AG09319 (cell line): Measurements from ENCODE around the gene KRTAP4-5.
A peak's percentile ranks its signal among the peaks of the same experiment; 100 is the strongest.

Experiments used
- DNase-seq: peaks from one replicate; pipeline ENCODE4 v3.0.0-alpha.2; 2010; ENCODE audit warnings: low read depth; ENCODE audit errors: extremely low read depth
- CTCF ChIP-seq: IDR thresholded peaks from 2 replicates; pipeline ENCODE4 v1.5.1; 2011; ENCODE audit warnings: low read depth, mild to moderate bottlenecking, inconsistent platforms, low read length, moderate library complexity

KRTAP4-5 gene

GRCh38 chr17:41178843-41179616, 29.4 kb upstream of the KRTAP4-5 start:
- DNase-seq: no peak

GRCh38 chr17:41178341-41178740, 28.7 kb upstream of the KRTAP4-5 start:
- no peak for TF ChIP-seq CTCF
- no peak for DNase-seq

More at GRCh38 chr17:41178843-41179616, 29.4 kb upstream of the KRTAP4-5 start:
- TF ChIP-seq CTCF: no peak

DNA sequence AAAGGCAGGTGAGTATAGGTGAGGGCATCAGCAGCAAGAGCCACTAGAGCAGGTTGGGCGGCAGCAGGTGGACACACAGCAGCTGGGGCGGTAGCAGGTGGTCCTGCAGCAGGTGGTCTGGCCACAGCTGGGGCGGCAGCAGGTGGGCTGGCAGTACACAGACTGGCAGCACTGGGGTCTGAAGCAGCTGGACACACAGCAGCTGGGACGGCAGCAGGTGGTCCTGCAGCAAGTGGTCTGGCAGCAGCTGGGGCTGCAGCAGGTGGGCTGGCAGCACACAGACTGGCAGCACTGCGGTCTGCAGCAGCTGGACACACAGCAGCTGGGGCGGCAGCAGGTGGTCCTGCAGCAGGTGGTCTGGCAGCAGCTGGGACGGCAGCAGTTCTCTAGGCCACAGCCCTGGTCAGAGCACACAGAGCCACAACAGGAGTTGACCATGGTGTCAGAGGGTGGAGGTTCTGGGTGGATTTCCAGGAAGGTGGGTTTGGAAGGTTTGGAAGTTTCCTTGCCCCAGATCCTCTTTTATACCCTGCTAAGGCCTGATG, 28.2 kb upstream of the KRTAP4-5 start, which contains the start of gene KRTAP4-2:
Gene KRTAP4-2, minus strand, starts transcription at position 495 of the 545 bp plus-strand sequence. Its CDS starts 57 bp downstream, at position 438.
- no peak for DNase-seq
- TF ChIP-seq CTCF: no peak

GRCh38 chr17:41176744-41177387, 27.2 kb upstream of the KRTAP4-5 start:
- no peak for TF ChIP-seq CTCF
- no peak for DNase-seq

DNA sequence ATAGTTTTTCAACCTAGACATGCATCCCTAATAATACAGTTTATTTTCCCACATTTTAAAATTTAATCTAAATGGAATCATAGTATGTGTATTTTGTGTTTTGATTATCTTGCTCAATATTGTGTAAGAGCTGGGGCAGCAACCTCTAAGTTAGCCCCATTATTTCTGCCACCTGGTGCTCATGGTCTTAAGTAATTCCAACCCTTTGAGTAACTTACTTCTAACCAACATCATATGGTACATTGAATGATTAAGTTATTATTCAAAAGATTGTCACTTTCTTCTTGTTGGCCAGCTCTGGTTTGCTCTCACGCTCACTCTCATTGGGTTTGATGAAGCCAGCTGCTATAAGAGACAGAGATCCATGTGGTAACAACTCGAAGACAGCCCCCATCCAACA, 22.3 kb upstream of the KRTAP4-5 start:
- peak; percentile 24 for DNase-seq
- no peak for TF ChIP-seq CTCF

DNA sequence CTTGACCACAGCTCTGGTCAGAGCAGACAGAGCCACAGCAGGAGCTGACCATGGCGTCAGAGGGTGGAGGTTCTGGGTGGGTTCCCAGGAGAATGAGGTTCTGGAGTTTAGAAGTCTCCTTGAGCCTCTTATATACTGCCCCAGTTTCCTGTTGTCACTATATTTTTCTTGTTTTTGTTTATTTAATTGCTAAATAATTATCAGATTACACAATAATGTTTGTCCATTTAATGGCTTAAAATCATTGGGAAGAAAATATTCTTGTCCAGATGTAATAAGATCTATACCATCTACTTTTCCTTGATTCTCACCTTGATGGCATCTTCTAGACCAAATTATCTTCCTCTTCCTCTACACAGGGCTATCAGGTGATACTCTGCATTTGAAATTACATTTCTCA, 18.5 kb upstream of the KRTAP4-5 start, which contains the start of gene KRTAP4-3:
Gene KRTAP4-3, minus strand, starts transcription at position 101 of the 400 bp plus-strand sequence. Its CDS starts 49 bp downstream, at position 52.
- TF ChIP-seq CTCF: no peak
- DNase-seq: no peak

- DNase-seq: no peak
Observed at GRCh38 chr17:41167561-41167960, 17.9 kb upstream of the KRTAP4-5 start.

More at GRCh38 chr17:41167561-41167960, 17.9 kb upstream of the KRTAP4-5 start:
- TF ChIP-seq CTCF: no peak
